K562 (cell line): ENCODE results near the gene STK11. TPM values are rescaled to one million over a fixed set of nuclear protein-coding genes. Genes with fewer than 3 reads are reported as not detected.

ENCODE experiments used
- CREBBP ChIP-seq: IDR thresholded peaks from one replicate; pipeline ENCODE4 v1.6.1; 2012; ENCODE audit warnings: low read depth, mild to moderate bottlenecking, control low read depth, inconsistent platforms, low read length
- HDAC2 ChIP-seq: fragments of 450-650 bp; IDR thresholded peaks from 2 replicates; pipeline ENCODE4 v1.6.1; 2016; ENCODE audit warnings: mild to moderate bottlenecking
- HNRNPK ChIP-seq: fragments of 200-400 bp; formaldehyde crosslinking; IDR thresholded peaks from one replicate; pipeline ENCODE4 v1.6.1; 2018; ENCODE audit warnings: mild to moderate bottlenecking, low read depth, low read length; ENCODE audit not compliant: poor library complexity, severe bottlenecking
- NCOR1 ChIP-seq: fragments of 450-650 bp; IDR thresholded peaks from 2 replicates; pipeline ENCODE4 v1.6.1; 2016; ENCODE audit warnings: mild to moderate bottlenecking, moderate library complexity
- PHF8 ChIP-seq: fragments of 200-600 bp; sonication (generic); IDR thresholded peaks from 2 replicates; pipeline ENCODE4 v1.6.1; 2012; ENCODE audit warnings: mixed run types, mild to moderate bottlenecking, inconsistent platforms, low read length, moderate library complexity, borderline replicate concordance
- RBM22 ChIP-seq: fragments of 200-400 bp; formaldehyde crosslinking; IDR thresholded peaks from 2 replicates; pipeline ENCODE4 v1.6.1; 2018; ENCODE audit warnings: low read length, low read depth; ENCODE audit not compliant: poor library complexity, severe bottlenecking
- SNIP1 ChIP-seq: fragments of 450-650 bp; IDR thresholded peaks from 2 replicates; pipeline ENCODE4 v1.7.1; 2017; ENCODE audit warnings: low read depth, mild to moderate bottlenecking
- ZNF124 ChIP-seq: sonication (generic); formaldehyde crosslinking; IDR thresholded peaks from 2 replicates; pipeline ENCODE4 v1.8.1; 2022; ENCODE audit warnings: missing genetic modification reagents
- ZNF165 ChIP-seq: fragments of 250-450 bp; sonication (Bioruptor Pico); IDR thresholded peaks from 2 replicates; pipeline ENCODE4 v1.4.0; 2020; ENCODE audit warnings: borderline replicate concordance
- polyA plus RNA-seq, 8 experiments: library from polyadenylated mRNA; depleted of rRNA in 4 of 8; stranded (reverse) in 5 of 8; unstranded in 3 of 8; fragments of >200 nt; fragmentation: Nextera tagmentation in 2 of 8; fragmentation: Illumina TruSeq in 1 of 8; extraction: Ambion mirVana in 2 of 8; extraction: Trizol in 1 of 8; gene quantifications; 2 replicates each; pipeline versions ENCODE4 v1.2.1 to v1.2.3, GENCODE V29; 2011 to 2014; ENCODE audit warnings: inconsistent platforms in 1 of 8, missing spikeins in 1 of 8
- total RNA-seq, 7 experiments: library from RNA; depleted of rRNA in 6 of 7; stranded (reverse); fragments of >200 nt in 6 of 7; fragmentation: Illumina TruSeq in 2 of 7; extraction: Trizol in 2 of 7; gene quantifications; 2 replicates each; pipeline versions ENCODE4 v1.2.1 to v1.2.3, GENCODE V29; 2011 to 2021; ENCODE audit warnings: low replicate concordance in 1 of 7
- TF ChIP-seq, protein P1 (sequence below), 3 experiments: IDR thresholded peaks in 2 of 3; conservative IDR thresholded peaks in 1 of 3; 2 replicates each; pipeline ENCODE4 v1.5.1; 2011 to 2012; ENCODE audit warnings: low read length in 3 of 3, mild to moderate bottlenecking in 3 of 3, control low read depth in 2 of 3, improper control_type of control experiment in 1 of 3, inconsistent platforms in 1 of 3, low read depth in 1 of 3, mixed read lengths in 1 of 3, moderate library complexity in 1 of 3; ENCODE audit not compliant: insufficient read depth in 2 of 3
- TF ChIP-seq, protein P2 (sequence below): fragments of 250-450 bp; sonication (Bioruptor Pico); IDR thresholded peaks from 2 replicates; pipeline ENCODE4 v1.8.0; 2022; ENCODE audit warnings: moderate library complexity, mild to moderate bottlenecking, inconsistent platforms
- TF ChIP-seq, protein P3 (sequence below): sonication (generic); formaldehyde crosslinking; IDR thresholded peaks from 2 replicates; pipeline ENCODE4 v1.4.0; 2020; ENCODE audit warnings: mild to moderate bottlenecking, missing genetic modification reagents
- TF ChIP-seq, protein P4 (sequence below), 3 experiments: fragments of 200-800 bp in 1 of 3; fragments of 250-450 bp in 1 of 3; fragments of 450-650 bp in 1 of 3; sonication (Bioruptor Pico) in 1 of 3; sonication (Bioruptor generic) in 1 of 3; formaldehyde crosslinking in 1 of 3; IDR thresholded peaks; 2 replicates each; pipeline versions ENCODE4 v1.6.1 to v1.8.0; 2016 to 2022; ENCODE audit warnings: mild to moderate bottlenecking in 2 of 3, missing genetic modification characterization in 2 of 3, missing compliant biosample characterization in 1 of 3, moderate library complexity in 1 of 3

Gene STK11
- total and polyA plus RNA-seq, 9 of the 15 experiments (the other 6 are each of a cell fraction or from before 2014, with no cell fraction given) = 0.15 to 96.5 (median 31.7) TPM

DNA sequence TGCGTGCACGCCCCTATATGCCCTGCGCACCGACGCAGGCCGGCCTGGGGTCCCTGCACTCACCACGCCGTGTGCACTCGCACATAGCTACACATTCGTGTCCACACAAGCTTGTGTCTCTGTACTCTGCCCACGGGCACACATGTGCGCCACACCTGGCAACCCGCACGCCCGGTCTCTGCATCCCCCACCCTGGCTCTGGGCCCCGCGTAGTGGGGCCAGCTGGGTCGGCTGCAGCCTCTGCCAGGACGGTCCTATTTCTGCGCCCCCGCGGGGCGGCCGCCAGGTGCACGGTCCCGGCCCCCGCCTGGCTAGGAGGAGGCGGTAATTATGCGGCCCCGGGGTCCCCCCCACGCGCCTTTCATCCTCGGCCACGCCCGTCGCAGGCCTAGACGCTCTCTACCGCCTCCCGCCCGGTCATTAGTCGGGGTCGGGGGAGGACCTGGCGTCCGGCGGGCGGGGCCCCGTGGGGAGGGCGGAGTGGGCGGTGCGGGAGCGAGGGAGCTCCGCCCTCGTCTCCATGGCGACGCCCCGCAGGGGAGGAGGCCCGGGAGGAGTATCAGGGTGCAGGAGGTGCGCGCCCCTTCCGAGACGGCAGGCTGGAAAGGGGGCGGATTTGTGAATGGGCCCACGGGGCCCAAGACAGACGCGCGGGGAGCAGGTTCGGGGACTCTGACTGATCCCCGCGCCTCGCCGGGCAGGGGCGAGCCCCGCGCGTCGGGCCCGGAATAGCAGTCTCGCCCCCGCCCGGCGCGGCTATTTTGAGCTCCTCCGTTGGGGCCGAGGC is 60.7 kb downstream of the STK11 start (continued):
- no peak for TF ChIP-seq RBM22
- TF ChIP-seq ZNF165 (CRISPR knock-in tag) = no peak
- TF ChIP-seq, protein P1, sequence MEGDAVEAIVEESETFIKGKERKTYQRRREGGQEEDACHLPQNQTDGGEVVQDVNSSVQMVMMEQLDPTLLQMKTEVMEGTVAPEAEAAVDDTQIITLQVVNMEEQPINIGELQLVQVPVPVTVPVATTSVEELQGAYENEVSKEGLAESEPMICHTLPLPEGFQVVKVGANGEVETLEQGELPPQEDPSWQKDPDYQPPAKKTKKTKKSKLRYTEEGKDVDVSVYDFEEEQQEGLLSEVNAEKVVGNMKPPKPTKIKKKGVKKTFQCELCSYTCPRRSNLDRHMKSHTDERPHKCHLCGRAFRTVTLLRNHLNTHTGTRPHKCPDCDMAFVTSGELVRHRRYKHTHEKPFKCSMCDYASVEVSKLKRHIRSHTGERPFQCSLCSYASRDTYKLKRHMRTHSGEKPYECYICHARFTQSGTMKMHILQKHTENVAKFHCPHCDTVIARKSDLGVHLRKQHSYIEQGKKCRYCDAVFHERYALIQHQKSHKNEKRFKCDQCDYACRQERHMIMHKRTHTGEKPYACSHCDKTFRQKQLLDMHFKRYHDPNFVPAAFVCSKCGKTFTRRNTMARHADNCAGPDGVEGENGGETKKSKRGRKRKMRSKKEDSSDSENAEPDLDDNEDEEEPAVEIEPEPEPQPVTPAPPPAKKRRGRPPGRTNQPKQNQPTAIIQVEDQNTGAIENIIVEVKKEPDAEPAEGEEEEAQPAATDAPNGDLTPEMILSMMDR (IDR thresholded peaks at IDR 0.05 in 2 of 3, conservative IDR thresholded peaks at IDR 0.05 in 1 of 3; ENCODE audit: insufficient read depth in 2 of 3, low read depth in 1 of 3, low read length in 3 of 3) = peak in 1 of 3 experiments; percentile 10; a peak in 1 of 6 replicates
- peak; percentile 19; the same call in 1 of the 2 replicates for TF ChIP-seq PHF8
- TF ChIP-seq, protein P2, sequence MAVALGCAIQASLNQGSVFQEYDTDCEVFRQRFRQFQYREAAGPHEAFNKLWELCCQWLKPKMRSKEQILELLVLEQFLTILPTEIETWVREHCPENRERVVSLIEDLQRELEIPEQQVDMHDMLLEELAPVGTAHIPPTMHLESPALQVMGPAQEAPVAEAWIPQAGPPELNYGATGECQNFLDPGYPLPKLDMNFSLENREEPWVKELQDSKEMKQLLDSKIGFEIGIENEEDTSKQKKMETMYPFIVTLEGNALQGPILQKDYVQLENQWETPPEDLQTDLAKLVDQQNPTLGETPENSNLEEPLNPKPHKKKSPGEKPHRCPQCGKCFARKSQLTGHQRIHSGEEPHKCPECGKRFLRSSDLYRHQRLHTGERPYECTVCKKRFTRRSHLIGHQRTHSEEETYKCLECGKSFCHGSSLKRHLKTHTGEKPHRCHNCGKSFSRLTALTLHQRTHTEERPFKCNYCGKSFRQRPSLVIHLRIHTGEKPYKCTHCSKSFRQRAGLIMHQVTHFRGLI (CRISPR knock-in tag) = no peak
- 0 out of 2 replicates have a peak, but pooled peaks have one; percentile 53 for TF ChIP-seq HDAC2
- TF ChIP-seq, protein P3, sequence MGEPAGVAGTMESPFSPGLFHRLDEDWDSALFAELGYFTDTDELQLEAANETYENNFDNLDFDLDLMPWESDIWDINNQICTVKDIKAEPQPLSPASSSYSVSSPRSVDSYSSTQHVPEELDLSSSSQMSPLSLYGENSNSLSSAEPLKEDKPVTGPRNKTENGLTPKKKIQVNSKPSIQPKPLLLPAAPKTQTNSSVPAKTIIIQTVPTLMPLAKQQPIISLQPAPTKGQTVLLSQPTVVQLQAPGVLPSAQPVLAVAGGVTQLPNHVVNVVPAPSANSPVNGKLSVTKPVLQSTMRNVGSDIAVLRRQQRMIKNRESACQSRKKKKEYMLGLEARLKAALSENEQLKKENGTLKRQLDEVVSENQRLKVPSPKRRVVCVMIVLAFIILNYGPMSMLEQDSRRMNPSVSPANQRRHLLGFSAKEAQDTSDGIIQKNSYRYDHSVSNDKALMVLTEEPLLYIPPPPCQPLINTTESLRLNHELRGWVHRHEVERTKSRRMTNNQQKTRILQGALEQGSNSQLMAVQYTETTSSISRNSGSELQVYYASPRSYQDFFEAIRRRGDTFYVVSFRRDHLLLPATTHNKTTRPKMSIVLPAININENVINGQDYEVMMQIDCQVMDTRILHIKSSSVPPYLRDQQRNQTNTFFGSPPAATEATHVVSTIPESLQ = no peak
- TF ChIP-seq ZNF124 (CRISPR knock-in tag) = no peak
- TF ChIP-seq, protein P4, sequence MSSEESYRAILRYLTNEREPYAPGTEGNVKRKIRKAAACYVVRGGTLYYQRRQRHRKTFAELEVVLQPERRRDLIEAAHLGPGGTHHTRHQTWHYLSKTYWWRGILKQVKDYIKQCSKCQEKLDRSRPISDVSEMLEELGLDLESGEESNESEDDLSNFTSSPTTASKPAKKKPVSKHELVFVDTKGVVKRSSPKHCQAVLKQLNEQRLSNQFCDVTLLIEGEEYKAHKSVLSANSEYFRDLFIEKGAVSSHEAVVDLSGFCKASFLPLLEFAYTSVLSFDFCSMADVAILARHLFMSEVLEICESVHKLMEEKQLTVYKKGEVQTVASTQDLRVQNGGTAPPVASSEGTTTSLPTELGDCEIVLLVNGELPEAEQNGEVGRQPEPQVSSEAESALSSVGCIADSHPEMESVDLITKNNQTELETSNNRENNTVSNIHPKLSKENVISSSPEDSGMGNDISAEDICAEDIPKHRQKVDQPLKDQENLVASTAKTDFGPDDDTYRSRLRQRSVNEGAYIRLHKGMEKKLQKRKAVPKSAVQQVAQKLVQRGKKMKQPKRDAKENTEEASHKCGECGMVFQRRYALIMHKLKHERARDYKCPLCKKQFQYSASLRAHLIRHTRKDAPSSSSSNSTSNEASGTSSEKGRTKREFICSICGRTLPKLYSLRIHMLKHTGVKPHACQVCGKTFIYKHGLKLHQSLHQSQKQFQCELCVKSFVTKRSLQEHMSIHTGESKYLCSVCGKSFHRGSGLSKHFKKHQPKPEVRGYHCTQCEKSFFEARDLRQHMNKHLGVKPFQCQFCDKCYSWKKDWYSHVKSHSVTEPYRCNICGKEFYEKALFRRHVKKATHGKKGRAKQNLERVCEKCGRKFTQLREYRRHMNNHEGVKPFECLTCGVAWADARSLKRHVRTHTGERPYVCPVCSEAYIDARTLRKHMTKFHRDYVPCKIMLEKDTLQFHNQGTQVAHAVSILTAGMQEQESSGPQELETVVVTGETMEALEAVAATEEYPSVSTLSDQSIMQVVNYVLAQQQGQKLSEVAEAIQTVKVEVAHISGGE (CRISPR knock-in tag; IDR thresholded peaks at IDR 0.05) = peak in 1 of 3 experiments; percentile 22; a peak in 1 of 6 replicates
- TF ChIP-seq NCOR1 = peak; percentile 36; the same call in 1 of the 2 replicates
- TF ChIP-seq HNRNPK = no peak
- no peak for TF ChIP-seq CREBBP
- no peak for TF ChIP-seq SNIP1
